ENCODE results near the gene SERTAD4.

Gene SERTAD4

DNA sequence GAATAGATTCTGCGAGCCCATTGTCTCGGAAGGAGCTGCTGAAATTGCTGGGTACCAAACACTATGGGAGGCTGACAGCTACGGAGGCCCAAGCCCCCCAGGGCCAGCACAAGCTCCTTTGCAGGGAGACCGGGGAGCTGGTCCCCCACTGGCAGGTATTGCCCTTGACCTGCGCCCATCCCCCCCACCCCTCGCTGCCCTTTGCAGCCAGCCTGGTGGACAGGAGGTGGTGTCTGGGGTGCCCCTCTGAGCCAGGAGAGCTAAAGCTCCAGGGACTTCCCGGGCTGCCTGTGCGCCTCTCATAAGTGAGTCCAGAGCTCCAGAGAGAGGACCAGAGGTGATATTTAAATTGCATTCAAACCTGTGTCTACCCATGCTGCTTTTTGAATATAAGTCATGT lies 5.4 kb downstream of the SERTAD4 start:
- Mint-ChIP-seq H3K4me3 (no peak overlapping the region), H3K27me3 (ENCODE audit: low read depth) (peaks cover 58% of the 10 kb centered on the region), H3K27ac (no peak overlapping the region), H3K9me3 (no peaks in the 10 kb centered on the region), H3K36me3 (ENCODE audit: low read depth) (no peaks in the 10 kb centered on the region), H3K4me1 (ENCODE audit: low read depth) (peaks cover 5% of the 10 kb centered on the region)
- DNase-seq (ENCODE audit: low spot score), result no peak

DNA sequence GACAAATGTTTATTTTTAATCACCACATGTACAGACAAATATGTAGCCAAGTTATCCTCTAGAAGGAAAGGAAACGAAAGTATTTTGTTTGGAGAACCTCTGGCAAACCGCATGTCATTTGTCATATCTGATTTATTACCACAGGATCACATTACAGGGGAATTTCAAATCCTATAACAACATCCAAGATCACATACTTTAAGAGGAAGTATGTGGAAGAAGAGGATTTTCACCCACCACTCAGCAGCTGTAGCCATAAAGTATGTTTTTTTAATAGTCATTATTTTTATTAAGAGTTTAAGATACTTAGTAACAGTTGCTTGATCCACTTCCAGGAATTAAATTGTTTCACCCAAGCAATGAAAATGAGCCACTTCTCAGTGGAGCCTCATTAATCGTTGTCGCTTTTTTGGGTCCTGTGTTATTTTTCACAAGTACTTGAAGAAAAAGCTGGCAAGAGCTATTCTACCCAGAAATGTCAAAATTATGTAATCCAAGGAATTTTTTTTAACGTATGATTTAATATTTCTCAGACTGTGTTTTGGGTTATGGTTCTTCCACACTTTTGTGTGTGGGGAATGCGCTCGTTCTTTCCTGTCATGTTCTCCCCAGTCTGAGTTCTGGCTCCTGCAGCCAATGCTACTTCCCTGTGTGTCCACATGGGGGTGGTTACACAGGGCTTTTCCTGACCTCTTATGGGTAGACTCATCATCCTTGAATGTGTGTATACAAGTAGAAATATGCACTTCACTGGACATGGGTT lies 6.9 kb downstream of the SERTAD4 start:
- no peaks in the 10 kb centered on the region for H3K9me3 Mint-ChIP-seq
- H3K27me3 Mint-ChIP-seq (ENCODE audit: low read depth), result peaks cover 56% of the 10 kb centered on the region
- no peak overlapping the region for H3K27ac Mint-ChIP-seq
- no peak for DNase-seq (ENCODE audit: low spot score)
- H3K36me3 Mint-ChIP-seq (ENCODE audit: low read depth), result no peaks in the 10 kb centered on the region
- H3K4me3 Mint-ChIP-seq, result no peak overlapping the region
- peaks cover under 1% of the 10 kb centered on the region for H3K4me1 Mint-ChIP-seq (ENCODE audit: low read depth)

GRCh38 chr1:210241121-210241520 lies 8.5 kb downstream of the SERTAD4 start:
- H3K4me3 Mint-ChIP-seq, result no peak overlapping the region
- no peak overlapping the region for H3K27ac Mint-ChIP-seq
- H3K9me3 Mint-ChIP-seq, result no peaks in the 10 kb centered on the region
- H3K36me3 Mint-ChIP-seq (ENCODE audit: low read depth), result no peaks in the 10 kb centered on the region
- H3K4me1 Mint-ChIP-seq (ENCODE audit: low read depth), result peaks cover under 1% of the 10 kb centered on the region
- peaks cover 52% of the 10 kb centered on the region for H3K27me3 Mint-ChIP-seq (ENCODE audit: low read depth)
- DNase-seq (ENCODE audit: low spot score), result no peak

DNA sequence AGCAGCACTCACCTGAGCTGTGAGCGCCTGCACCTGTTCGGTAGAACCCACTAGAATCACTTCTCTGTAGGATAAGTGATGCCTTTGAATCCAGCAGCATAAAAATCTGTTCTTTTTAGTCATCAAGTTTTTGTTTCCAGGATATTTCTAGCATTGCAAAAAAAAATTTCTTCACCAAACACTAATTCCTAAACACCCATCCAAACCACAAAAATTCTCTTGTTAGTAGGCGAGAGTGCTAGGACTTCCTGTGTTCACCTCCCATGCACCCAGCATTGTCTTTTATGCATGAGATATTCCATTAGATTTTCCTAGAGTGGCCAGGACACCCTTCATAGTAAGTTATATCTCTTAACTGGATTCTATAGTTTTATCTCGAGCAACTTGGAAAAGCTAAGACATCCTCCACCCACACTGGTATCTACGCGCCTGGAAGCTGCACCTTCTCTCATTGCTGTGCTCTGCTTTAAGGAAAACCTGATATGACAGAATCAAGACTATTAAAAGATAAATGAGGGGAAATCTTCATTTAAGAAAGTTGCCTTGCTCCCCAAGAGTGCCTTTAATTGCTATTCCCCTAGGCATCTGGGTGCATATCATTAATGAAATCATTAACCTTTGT lies 12.3 kb downstream of the SERTAD4 start:
- no peak for DNase-seq (ENCODE audit: low spot score)
- H3K36me3 Mint-ChIP-seq (ENCODE audit: low read depth), result no peaks in the 10 kb centered on the region

DNA sequence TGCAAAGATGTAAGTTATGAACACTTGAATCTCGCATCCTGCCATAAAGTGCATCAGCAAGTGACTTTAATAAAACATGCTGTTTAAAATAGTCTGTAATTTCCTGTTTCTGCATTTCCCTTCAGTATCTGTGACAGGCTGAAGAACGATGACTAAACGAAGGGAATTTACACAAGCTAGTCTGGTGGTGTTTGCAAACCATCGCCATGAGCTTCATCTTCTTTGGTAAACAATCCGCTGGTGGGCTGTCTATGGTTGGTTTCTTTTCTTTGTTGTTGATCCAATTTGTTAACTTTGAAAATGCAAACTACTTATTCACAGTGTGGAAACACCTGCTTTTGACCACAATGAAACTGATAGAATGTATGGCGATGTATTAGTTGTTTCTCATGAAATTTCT lies 13.9 kb downstream of the SERTAD4 start:
- peaks cover 3% of the 10 kb centered on the region for H3K4me1 Mint-ChIP-seq (ENCODE audit: low read depth)
- no peaks in the 10 kb centered on the region for H3K36me3 Mint-ChIP-seq (ENCODE audit: low read depth)
- H3K4me3 Mint-ChIP-seq, result no peak overlapping the region
- peaks cover 63% of the 10 kb centered on the region for H3K27me3 Mint-ChIP-seq (ENCODE audit: low read depth)
- no peaks in the 10 kb centered on the region for H3K9me3 Mint-ChIP-seq
- H3K27ac Mint-ChIP-seq, result no peak overlapping the region
- no peak for DNase-seq (ENCODE audit: low spot score)

More for the DNA sequence above, 12.3 kb downstream of the SERTAD4 start:
- Mint-ChIP-seq H3K9me3 (no peaks in the 10 kb centered on the region), H3K27ac (no peak overlapping the region), H3K4me3 (no peak overlapping the region), H3K4me1 (ENCODE audit: low read depth) (peaks cover 3% of the 10 kb centered on the region), H3K27me3 (ENCODE audit: low read depth) (peaks cover 60% of the 10 kb centered on the region)

DNA sequence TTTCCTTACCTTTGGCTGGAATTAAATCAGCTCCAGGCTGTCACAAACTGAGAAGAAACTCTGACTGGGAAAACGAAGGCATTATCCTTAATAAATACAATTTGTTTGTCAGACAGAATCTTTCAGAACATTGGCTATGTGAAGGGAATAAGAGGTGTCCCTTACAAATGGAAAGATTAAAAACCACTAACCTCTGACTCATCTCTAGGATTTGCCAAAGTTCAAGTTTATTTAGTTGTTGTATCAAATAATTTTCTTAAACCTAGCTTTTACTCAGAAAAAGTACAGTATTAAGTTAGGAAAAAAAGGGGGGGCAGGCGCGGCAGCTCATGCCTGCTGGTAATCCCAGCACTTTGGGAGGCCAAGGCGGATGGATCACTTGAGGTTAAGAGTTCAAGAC lies 15.7 kb downstream of the SERTAD4 start:
- DNase-seq (ENCODE audit: low spot score), result no peak

DNA sequence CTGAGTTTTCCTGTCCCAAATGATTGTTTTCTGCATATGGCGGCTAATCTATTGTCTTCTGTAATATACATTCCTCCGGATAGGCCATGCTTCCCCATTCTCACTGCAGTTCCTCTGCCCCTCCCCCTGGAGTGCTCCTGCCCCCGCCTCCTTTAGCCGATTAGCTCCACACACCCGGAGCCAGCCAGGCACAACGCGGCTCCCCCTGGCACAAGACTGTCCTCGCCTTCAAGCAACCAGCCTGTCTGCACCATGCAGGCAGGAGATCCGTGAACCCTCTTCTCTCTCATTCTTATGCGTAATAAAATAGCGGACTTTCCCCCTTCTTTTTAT lies 18.0 kb downstream of the SERTAD4 start:
- no peak overlapping the region for H3K4me3 Mint-ChIP-seq
- H3K4me1 Mint-ChIP-seq (ENCODE audit: low read depth), result peaks cover 3% of the 10 kb centered on the region
- no peak for DNase-seq (ENCODE audit: low spot score)
- H3K9me3 Mint-ChIP-seq, result no peaks in the 10 kb centered on the region
- H3K36me3 Mint-ChIP-seq (ENCODE audit: low read depth), result no peaks in the 10 kb centered on the region
- peaks cover 74% of the 10 kb centered on the region for H3K27me3 Mint-ChIP-seq (ENCODE audit: low read depth)
- H3K27ac Mint-ChIP-seq, result no peak overlapping the region

More for the DNA sequence above, 15.7 kb downstream of the SERTAD4 start:
- peaks cover 72% of the 10 kb centered on the region for H3K27me3 Mint-ChIP-seq (ENCODE audit: low read depth)
- H3K4me1 Mint-ChIP-seq (ENCODE audit: low read depth), result peaks cover 3% of the 10 kb centered on the region
- no peak overlapping the region for H3K4me3 Mint-ChIP-seq
- H3K27ac Mint-ChIP-seq, result no peak overlapping the region
- H3K36me3 Mint-ChIP-seq (ENCODE audit: low read depth), result no peaks in the 10 kb centered on the region
- H3K9me3 Mint-ChIP-seq, result no peaks in the 10 kb centered on the region

- Mint-ChIP-seq H3K27ac (no peak overlapping the region), H3K27me3 (ENCODE audit: low read depth) (peaks cover 73% of the 10 kb centered on the region), H3K4me1 (ENCODE audit: low read depth) (peaks cover 2% of the 10 kb centered on the region), H3K36me3 (ENCODE audit: low read depth) (no peaks in the 10 kb centered on the region), H3K9me3 (no peaks in the 10 kb centered on the region), H3K4me3 (peak overlapping the region; percentile 37)
- no peak for DNase-seq (ENCODE audit: low spot score)
Observed at GRCh38 chr1:210250998-210251679, 18.5 kb downstream of the SERTAD4 start.

- H3K9me3 Mint-ChIP-seq, result no peaks in the 10 kb centered on the region
- peak overlapping the region; percentile 46 for H3K4me3 Mint-ChIP-seq
- H3K36me3 Mint-ChIP-seq (ENCODE audit: low read depth), result no peaks in the 10 kb centered on the region
- H3K4me1 Mint-ChIP-seq (ENCODE audit: low read depth), result no peaks in the 10 kb centered on the region
- H3K27me3 Mint-ChIP-seq (ENCODE audit: low read depth), result peaks cover 66% of the 10 kb centered on the region
- H3K27ac Mint-ChIP-seq, result no peak overlapping the region
- DNase-seq (ENCODE audit: low spot score), result no peak
Observed at GRCh38 chr1:210251680-210252490, 19.3 kb downstream of the SERTAD4 start.

GRCh38 chr1:210252621-210253051 lies 20.0 kb downstream of the SERTAD4 start:
- Mint-ChIP-seq H3K9me3 (no peaks in the 10 kb centered on the region), H3K36me3 (ENCODE audit: low read depth) (no peaks in the 10 kb centered on the region), H3K4me1 (ENCODE audit: low read depth) (no peaks in the 10 kb centered on the region), H3K4me3 (no peak overlapping the region), H3K27me3 (ENCODE audit: low read depth) (peaks cover 59% of the 10 kb centered on the region), H3K27ac (no peak overlapping the region)
- no peak for DNase-seq (ENCODE audit: low spot score)

DNA sequence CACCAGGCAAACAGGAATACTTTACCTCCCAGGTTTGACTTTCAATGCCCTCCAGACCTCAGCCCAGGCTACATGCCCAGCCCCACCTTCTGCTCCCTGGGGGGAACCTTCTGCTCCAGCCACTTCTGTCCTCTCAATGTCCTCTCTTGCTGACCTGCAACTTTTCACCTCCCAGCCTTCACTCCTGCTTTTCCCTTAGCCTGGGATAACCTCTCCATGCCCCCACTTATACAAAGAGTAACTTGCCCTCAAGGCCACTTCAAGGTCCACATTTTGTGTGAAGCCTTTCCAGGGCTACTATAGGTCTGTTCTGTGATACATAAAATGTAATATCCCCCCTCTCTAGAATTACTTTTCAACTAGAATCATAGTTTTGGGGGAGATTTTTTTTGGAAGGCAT lies 21.7 kb downstream of the SERTAD4 start:
- peaks cover 51% of the 10 kb centered on the region for H3K27me3 Mint-ChIP-seq (ENCODE audit: low read depth)
- no peaks in the 10 kb centered on the region for H3K4me1 Mint-ChIP-seq (ENCODE audit: low read depth)
- H3K9me3 Mint-ChIP-seq, result no peaks in the 10 kb centered on the region
- H3K36me3 Mint-ChIP-seq (ENCODE audit: low read depth), result no peaks in the 10 kb centered on the region
- no peak overlapping the region for H3K27ac Mint-ChIP-seq
- H3K4me3 Mint-ChIP-seq, result no peak overlapping the region
- DNase-seq (ENCODE audit: low spot score), result no peak

DNA sequence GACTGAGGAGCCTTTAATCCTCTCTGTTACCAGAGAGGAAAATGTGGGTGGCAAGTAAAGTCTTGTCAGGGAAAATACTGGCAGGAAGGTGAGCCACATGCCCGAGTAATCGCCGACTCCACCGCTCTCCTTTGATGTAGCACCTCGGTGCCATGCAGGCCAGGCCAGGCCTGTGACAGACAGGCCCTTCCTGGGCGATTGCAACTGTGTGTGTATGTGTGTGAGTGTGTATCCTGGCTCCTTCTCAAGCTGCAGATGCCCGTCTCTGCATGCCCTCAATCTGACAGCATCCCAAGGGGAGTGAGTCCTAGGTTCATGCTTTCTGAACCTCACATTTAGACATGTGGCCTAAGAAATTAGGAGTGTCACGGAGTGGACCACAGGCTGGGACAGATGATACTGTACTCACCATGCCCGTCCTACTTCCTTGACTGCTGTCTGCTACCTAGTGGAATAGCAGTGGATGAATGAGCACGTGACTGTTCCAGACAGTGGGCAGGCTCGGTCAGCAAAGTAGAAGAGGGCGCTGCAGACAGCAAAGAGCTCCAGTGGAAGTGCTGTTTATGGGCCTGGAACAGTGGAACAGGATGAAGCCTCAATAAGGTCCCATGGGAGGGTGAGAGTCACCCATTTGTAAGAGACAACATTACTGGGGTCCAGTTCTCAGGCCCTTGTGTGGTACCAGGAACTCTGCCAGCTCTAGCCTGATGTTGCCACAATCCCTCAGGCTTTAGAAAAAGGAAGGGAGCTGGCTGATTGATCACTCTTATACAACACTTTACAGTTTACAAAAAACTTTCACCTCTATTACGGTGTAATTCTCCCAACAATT lies 25.3 kb downstream of the SERTAD4 start:
- DNase-seq (ENCODE audit: low spot score), result no peak
- Mint-ChIP-seq H3K9me3 (no peaks in the 10 kb centered on the region), H3K36me3 (ENCODE audit: low read depth) (no peaks in the 10 kb centered on the region), H3K4me3 (no peak overlapping the region), H3K27ac (no peak overlapping the region), H3K27me3 (ENCODE audit: low read depth) (peaks cover 22% of the 10 kb centered on the region), H3K4me1 (ENCODE audit: low read depth) (no peaks in the 10 kb centered on the region)

- Mint-ChIP-seq H3K9me3 (no peaks in the 10 kb centered on the region), H3K4me3 (no peak overlapping the region), H3K4me1 (ENCODE audit: low read depth) (no peaks in the 10 kb centered on the region), H3K27me3 (ENCODE audit: low read depth) (peaks cover 8% of the 10 kb centered on the region), H3K36me3 (ENCODE audit: low read depth) (no peaks in the 10 kb centered on the region), H3K27ac (no peak overlapping the region)
- no peak for DNase-seq (ENCODE audit: low spot score)
Observed at GRCh38 chr1:210259561-210259960, 27.0 kb downstream of the SERTAD4 start.

All from T-helper 2 cell treated with Interferon-gamma antibody and Interleukin-4, amounts not matched to agents 5 μg/mL and 100 μg/mL, for 36 hours (primary cell).